Karpas-422 (cell line): ENCODE results near the gene PTCRA. TPM values are rescaled to one million over a fixed set of nuclear protein-coding genes. Genes with fewer than 3 reads are reported as not detected.
"Not testable (repeated sequence)": the region's sequence is repeated elsewhere in the genome, so short reads cannot be mapped to it uniquely, and the experiment has no call there.

Experiments used
- DNase-seq: peaks from one replicate; pipeline ENCODE4 v3.0.0-alpha.2; 2015
- H2AFZ ChIP-seq: fragments of 200-600 bp; sonication (generic); 2 replicates; pipeline ENCODE4 v1.6.1; 2014; ENCODE audit warnings: antibody characterized with exemption, low read length, mixed read lengths
- H3K27ac ChIP-seq: fragments of 200-600 bp; sonication (generic); 2 replicates; pipeline ENCODE4 v1.5.1; 2014; ENCODE audit warnings: mild to moderate bottlenecking, low read length, moderate library complexity
- H3K27me3 ChIP-seq: fragments of 200-600 bp; sonication (generic); 2 replicates; pipeline ENCODE4 v1.6.1; 2014; ENCODE audit warnings: low read length, mixed read lengths
- H3K36me3 ChIP-seq: fragments of 200-600 bp; sonication (generic); 2 replicates; pipeline ENCODE4 v1.6.1; 2014; ENCODE audit warnings: low read length, mixed read lengths; ENCODE audit not compliant: insufficient read depth
- H3K4me1 ChIP-seq: fragments of 200-600 bp; sonication (generic); 2 replicates; pipeline ENCODE4 v1.6.1; 2014; ENCODE audit warnings: mild to moderate bottlenecking, low read length, mixed read lengths
- H3K4me2 ChIP-seq: fragments of 200-600 bp; sonication (generic); 2 replicates; pipeline ENCODE4 v1.6.1; 2014; ENCODE audit warnings: low read length, low read depth, mild to moderate bottlenecking; ENCODE audit not compliant: poor library complexity, severe bottlenecking
- H3K4me3 ChIP-seq: fragments of 200-600 bp; sonication (generic); 2 replicates; pipeline ENCODE4 v1.5.1; 2014; ENCODE audit warnings: mild to moderate bottlenecking, antibody characterized with exemption, low read length, mixed read lengths
- H3K79me2 ChIP-seq: fragments of 200-600 bp; sonication (generic); 2 replicates; pipeline ENCODE4 v1.6.1; 2014; ENCODE audit warnings: mild to moderate bottlenecking, low read length, mixed read lengths
- H3K9ac ChIP-seq: fragments of 200-600 bp; sonication (generic); 2 replicates; pipeline ENCODE4 v1.6.0; 2014; ENCODE audit warnings: low read length
- H3K9me2 ChIP-seq: fragments of 200-600 bp; sonication (generic), shearing (Covaris generic); replicated peaks from 2 replicates; pipeline ENCODE4 v1.6.0; 2014; ENCODE audit warnings: mild to moderate bottlenecking, low read length, moderate library complexity; ENCODE audit not compliant: insufficient read depth
- H3K9me3 ChIP-seq: fragments of 300-700, 200-600 bp; sonication (generic); 2 replicates; pipeline ENCODE4 v1.6.1; 2014; ENCODE audit warnings: low read length, mixed read lengths
- H4K20me1 ChIP-seq: fragments of 200-600 bp; sonication (generic); 2 replicates; pipeline ENCODE4 v1.6.1; 2014; ENCODE audit warnings: mild to moderate bottlenecking, antibody characterized with exemption, low read length, low read depth; ENCODE audit not compliant: insufficient read depth
- total RNA-seq: library from RNA; depleted of rRNA; stranded (reverse); fragments of >200 nt; shearing (Covaris generic); gene quantifications from 2 replicates; pipeline ENCODE4 v1.2.3, GENCODE V29; 2014; ENCODE audit warnings: low replicate concordance; rRNA removed

Gene PTCRA, protein sequence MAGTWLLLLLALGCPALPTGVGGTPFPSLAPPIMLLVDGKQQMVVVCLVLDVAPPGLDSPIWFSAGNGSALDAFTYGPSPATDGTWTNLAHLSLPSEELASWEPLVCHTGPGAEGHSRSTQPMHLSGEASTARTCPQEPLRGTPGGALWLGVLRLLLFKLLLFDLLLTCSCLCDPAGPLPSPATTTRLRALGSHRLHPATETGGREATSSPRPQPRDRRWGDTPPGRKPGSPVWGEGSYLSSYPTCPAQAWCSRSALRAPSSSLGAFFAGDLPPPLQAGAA
- total RNA-seq: not detected in 2 replicates

DNA sequence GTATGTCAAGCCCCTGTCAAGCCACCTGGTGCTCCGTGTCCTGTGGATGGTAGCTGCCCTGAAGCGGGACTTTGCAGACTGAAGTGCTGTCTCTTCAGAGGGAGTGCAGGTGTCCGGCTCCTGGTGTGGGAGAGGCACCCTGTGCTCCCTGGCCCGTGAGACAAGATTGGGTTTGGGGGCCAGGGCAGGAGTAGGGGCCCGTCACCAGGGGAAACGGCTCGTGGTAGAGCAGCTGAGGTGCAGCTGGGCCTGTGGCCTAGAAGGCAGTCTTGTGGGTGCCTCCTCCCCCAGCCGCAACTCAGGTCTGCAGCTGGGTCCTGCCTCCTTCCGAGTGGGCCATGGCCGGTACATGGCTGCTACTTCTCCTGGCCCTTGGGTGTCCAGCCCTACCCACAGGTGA lies at the start of gene PTCRA:
Gene PTCRA (plus strand): TSS at position 322 of the 400 bp plus-strand sequence. CDS start 17 bp downstream, at position 339.
- Histone ChIP-seq H3K27ac (no peak within 1 kb of the TSS), H3K4me2 (no peak within 1 kb of the TSS), H3K9ac (no peak within 1 kb of the TSS), H3K36me3 (no peaks in the 10 kb centered on the region), H3K9me3 (no peaks in the 10 kb centered on the region), H3K9me2 (no peaks in the 10 kb centered on the region), H3K27me3 (no peaks in the 10 kb centered on the region), H4K20me1 (no peaks in the 10 kb centered on the region), H3K4me3 (no peak within 1 kb of the TSS), H3K79me2 (no peaks in the 10 kb centered on the region), H2AFZ (no peak within 1 kb of the TSS), H3K4me1 (peaks cover 2% of the 10 kb centered on the region; the same call in 1 of the 2 replicates)
- no peak for DNase-seq

DNA sequence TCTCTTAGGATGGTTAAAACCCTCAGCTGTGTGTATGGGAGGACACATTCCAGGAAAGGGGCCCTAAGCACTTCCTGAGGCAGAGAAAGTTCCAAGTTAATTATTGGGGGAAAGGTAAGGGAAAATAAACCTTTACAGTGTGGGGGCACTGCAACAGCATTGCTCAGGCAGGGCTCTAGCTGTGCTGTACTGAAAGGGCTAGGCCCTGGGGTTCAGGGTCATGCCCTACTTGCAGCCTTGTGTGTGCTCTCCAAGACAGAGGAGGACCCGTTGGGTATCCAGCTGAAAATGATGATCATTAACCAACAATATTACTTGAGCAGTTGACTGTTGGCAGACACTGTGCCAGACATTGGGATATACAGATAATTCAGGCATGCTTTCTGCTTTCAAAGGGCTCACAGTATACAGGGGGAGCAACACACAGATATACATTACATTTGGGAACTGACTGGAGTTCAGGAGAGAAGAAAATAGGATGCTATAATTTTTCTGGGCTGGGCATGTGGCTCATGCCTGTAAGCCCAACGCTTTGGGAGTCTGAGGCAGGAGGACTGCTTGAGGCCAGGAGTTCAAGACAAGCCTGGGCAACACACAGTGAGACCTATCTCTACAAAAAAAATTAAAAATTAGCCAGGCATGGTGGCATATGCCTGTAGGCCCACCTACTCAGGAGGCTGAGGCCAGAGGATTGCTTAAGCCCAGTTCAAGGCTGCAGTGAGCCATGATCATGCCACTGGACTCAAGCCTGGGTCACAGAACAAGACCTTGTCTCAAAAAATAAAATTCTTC lies 45.5 kb upstream of the PTCRA start:
- Histone ChIP-seq H3K4me3 (no peak overlapping the region), H3K4me2 (no peak overlapping the region), H3K36me3 (peaks cover 15% of the 10 kb centered on the region; the same call in 1 of the 2 replicates), H3K9me3 (no peaks in the 10 kb centered on the region), H4K20me1 (no peaks in the 10 kb centered on the region), H2AFZ (no peak overlapping the region), H3K27ac (no peak overlapping the region), H3K27me3 (no peaks in the 10 kb centered on the region), H3K9me2 (no peaks in the 10 kb centered on the region), H3K4me1 (peaks cover 8% of the 10 kb centered on the region), H3K79me2 (no peaks in the 10 kb centered on the region), H3K9ac (no peak overlapping the region)
- DNase-seq: no peak

DNA sequence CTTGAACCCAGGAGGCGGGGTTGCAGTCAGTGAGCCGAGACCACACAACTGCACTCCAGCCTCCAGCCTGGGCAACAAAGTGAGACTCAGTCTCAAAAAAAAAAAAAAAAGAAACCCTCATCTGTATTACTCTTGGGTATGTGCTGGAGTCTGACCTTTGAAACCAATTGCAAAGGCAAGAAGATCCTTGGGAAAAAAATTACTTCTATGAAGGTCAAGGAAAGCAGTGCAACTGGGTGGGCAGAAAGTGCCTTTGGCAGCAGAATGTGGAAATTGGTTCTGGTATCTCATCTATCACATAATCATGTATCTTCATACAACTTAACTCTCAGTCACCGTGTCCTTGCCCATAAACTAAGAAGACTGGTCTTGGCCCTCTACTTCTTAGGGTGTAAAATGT lies 44.1 kb upstream of the PTCRA start:
- Histone ChIP-seq H3K9me2 (no peaks in the 10 kb centered on the region), H3K9ac (no peak overlapping the region), H3K27ac (peak overlapping the region; percentile 4; the same call in 1 of the 2 replicates), H2AFZ (no peak overlapping the region), H4K20me1 (no peaks in the 10 kb centered on the region), H3K9me3 (no peaks in the 10 kb centered on the region), H3K27me3 (no peaks in the 10 kb centered on the region), H3K4me1 (peaks cover 8% of the 10 kb centered on the region), H3K4me2 (no peak overlapping the region), H3K36me3 (peaks cover 10% of the 10 kb centered on the region; the same call in 1 of the 2 replicates), H3K4me3 (no peak overlapping the region), H3K79me2 (no peaks in the 10 kb centered on the region)
- no peak for DNase-seq

DNA sequence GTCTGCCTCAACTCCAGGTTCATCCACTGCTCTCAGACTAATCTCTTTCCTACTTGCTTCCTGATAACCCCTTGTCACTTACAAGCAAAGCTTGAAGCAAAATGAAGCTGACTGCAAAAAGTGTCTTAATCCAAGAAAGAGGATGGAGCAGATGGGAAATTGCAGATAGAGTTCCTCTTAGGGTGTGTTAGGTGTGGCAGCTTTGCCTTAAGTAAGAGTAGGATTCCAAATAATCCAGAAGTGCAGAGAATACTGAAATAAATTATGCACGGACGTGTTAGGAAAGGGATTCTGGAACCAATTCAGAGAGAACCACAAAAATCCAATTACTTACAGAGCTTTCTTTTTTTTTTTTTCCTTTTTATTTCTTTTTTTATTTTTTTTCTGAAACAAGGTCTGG lies 42.5 kb upstream of the PTCRA start:
- H3K4me3 ChIP-seq: no peak overlapping the region
- no peak overlapping the region for H3K9ac ChIP-seq
- H3K4me1 ChIP-seq: peaks cover 13% of the 10 kb centered on the region
- H3K79me2 ChIP-seq: no peaks in the 10 kb centered on the region
- no peak overlapping the region for H2AFZ ChIP-seq
- H3K9me2 ChIP-seq: no peaks in the 10 kb centered on the region
- H3K27me3 ChIP-seq: no peaks in the 10 kb centered on the region
- peaks cover 6% of the 10 kb centered on the region; the same call in 1 of the 2 replicates for H3K36me3 ChIP-seq
- H4K20me1 ChIP-seq: no peaks in the 10 kb centered on the region
- H3K27ac ChIP-seq: no peak overlapping the region
- H3K4me2 ChIP-seq: no peak overlapping the region
- no peak for DNase-seq
- no peaks in the 10 kb centered on the region for H3K9me3 ChIP-seq

DNA sequence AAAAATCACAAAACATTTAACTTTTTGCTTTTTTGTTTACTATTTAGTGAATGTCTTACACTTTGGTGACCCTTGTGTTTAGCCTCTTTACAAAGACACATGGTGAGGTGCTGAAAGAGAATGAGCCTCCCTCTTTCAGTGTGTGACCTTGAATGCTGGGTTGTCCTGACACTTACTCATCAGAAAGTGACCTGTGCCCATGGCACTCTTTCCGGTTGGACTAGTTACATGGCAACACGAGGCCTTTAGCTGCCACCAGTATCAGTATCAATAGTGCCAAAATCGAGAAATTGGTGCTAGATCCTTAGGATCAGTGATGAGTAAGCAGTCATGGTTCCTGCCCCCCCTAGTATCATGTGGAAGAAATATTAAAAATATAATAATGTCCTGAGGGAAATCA lies 38.2 kb upstream of the PTCRA start:
- peaks cover 11% of the 10 kb centered on the region for H3K36me3 ChIP-seq
- no peak overlapping the region for H3K9ac ChIP-seq
- peak overlapping the region; percentile 31; the same call in 1 of the 2 replicates for H2AFZ ChIP-seq
- no peaks in the 10 kb centered on the region for H3K9me3 ChIP-seq
- peak; percentile 39 for DNase-seq
- H3K27ac ChIP-seq: peak overlapping the region; percentile 34; the same call in 1 of the 2 replicates
- H3K4me2 ChIP-seq: no peak overlapping the region
- H4K20me1 ChIP-seq: 0 out of 2 replicates have a peak, but pooled peaks cover 1% of the 10 kb centered on the region
- no peaks in the 10 kb centered on the region for H3K27me3 ChIP-seq
- no peak overlapping the region for H3K4me3 ChIP-seq
- no peaks in the 10 kb centered on the region for H3K9me2 ChIP-seq
- H3K4me1 ChIP-seq: peaks cover 24% of the 10 kb centered on the region
- peaks cover 33% of the 10 kb centered on the region for H3K79me2 ChIP-seq

DNA sequence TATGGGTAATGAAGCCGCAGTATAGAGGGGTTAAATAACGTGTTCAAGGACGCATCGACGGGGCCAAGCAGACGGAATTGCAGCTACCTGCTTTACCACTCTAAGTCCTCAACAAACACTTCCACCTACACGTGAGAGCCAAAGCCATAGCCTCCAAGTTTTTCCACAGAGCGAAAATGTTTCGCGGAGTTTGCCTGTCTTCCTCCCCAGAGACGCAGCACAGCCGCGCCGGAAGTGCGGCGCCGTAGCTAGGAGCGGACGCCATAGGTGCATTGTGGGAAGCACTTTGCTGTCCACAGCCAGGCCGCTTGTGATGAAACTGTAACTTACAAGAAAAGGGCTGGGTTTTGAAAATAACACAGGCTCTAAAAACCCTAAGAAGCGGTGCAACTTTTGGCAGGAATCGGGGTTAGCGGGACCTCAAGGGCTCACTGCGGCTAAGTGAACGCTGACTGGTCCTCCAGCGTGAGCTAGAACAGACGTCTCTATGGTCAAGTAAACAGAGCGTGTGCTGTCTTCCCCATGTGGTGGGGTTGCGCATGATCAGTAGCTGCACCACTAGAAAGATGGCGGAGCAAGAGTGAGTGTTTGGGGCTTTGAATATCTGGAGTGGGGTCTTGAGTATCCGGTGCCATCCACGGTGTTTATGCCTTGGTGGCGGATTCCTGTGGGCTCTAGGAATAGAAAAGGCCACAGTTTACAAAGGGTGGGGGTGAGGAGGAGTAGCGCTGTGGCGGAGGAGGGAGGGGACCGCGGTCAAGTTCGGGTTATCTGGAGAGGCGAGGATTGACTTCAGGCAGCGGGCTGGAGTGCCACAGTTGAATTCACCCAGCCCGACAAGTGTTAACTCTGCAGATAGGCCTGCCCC lies 36.2 kb upstream of the PTCRA start, which contains the start of gene RPL7L1:
Gene RPL7L1 (plus strand): TSS at position 245 of the 868 bp plus-strand sequence. CDS start 295 bp downstream, at position 540.
- peak within 1 kb of the TSS; percentile 97 for H3K9ac ChIP-seq
- H3K27me3 ChIP-seq: no peaks in the 10 kb centered on the region
- peak within 1 kb of the TSS; percentile 96 for H3K4me3 ChIP-seq
- H3K4me1 ChIP-seq: peaks cover 31% of the 10 kb centered on the region
- H2AFZ ChIP-seq: peak within 1 kb of the TSS; percentile 76
- peak within 1 kb of the TSS; percentile 88 for H3K27ac ChIP-seq
- no peaks in the 10 kb centered on the region for H3K9me3 ChIP-seq
- H3K36me3 ChIP-seq: peaks cover 30% of the 10 kb centered on the region
- H3K79me2 ChIP-seq: peaks cover 52% of the 10 kb centered on the region
- no peaks in the 10 kb centered on the region for H3K9me2 ChIP-seq
- H3K4me2 ChIP-seq: peak within 1 kb of the TSS; percentile 91
- H4K20me1 ChIP-seq: 0 out of 2 replicates have a peak, but pooled peaks cover 6% of the 10 kb centered on the region
- peak; percentile 94 for DNase-seq

DNA sequence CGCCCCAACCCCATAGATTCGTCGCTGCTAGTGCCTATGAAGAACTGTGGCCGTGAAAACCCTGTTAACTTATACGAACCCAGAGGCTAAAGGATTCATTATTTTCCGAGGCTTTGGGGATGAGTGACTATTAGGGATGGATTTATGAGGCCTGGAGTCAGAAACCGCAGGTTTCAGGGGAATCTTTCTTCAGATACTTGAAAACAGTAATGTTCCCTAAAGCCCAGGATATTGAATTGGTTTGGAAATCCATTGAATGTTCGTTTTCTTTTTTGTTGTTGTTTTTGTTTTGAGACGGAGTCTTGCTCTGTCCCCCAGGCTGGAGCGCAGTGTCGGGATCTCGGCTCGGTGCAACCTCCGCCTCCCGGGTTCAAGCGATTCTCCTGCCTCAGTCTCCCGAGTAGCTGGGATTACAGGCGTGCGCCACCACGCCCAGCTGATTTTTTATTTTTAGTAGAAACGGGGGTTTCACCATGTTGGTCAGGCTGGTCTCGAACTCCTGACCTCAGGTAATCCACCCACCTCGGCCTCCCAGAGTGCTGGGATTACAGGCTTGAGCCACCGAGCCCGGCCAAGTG lies 35.5 kb upstream of the PTCRA start:
- peak overlapping the region; percentile 97 for H3K9ac ChIP-seq
- not testable (repeated sequence) for H3K27me3 ChIP-seq, H4K20me1 ChIP-seq, DNase-seq, H2AFZ ChIP-seq, H3K9me3 ChIP-seq, H3K9me2 ChIP-seq
- H3K36me3 ChIP-seq: peaks cover 34% of the 10 kb centered on the region
- H3K4me3 ChIP-seq: peak overlapping the region; percentile 96
- peak overlapping the region; percentile 91 for H3K4me2 ChIP-seq
- peak overlapping the region; percentile 88 for H3K27ac ChIP-seq
- H3K4me1 ChIP-seq: peaks cover 31% of the 10 kb centered on the region
- peaks cover 54% of the 10 kb centered on the region for H3K79me2 ChIP-seq
